Bronchial epithelial cell (primary cell): ENCODE measurements around the gene MEOX1. TPM values are rescaled to one million over a fixed set of nuclear protein-coding genes. Genes with fewer than 3 reads are reported as not detected.

Experiments used
- DNase-seq: peaks from one replicate; pipeline ENCODE4 v3.0.0-alpha.2; 2010; ENCODE audit warnings: low read depth
- FAIRE-seq: peaks from 2 replicates; lab custom pipeline; 2011; peaks lifted over from hg19 to GRCh38; lab: Jason Lieb, UNC
- H3K27me3 ChIP-seq: 2 replicates; pipeline ENCODE4 v1.5.1; 2011; ENCODE audit warnings: low read length; ENCODE audit not compliant: control insufficient read depth, insufficient read depth
- H3K36me3 ChIP-seq: 2 replicates; pipeline ENCODE4 v1.5.1; 2011; ENCODE audit warnings: low read length; ENCODE audit not compliant: control insufficient read depth, insufficient read depth
- H3K4me3 ChIP-seq: 2 replicates; pipeline ENCODE4 v1.5.1; 2011; ENCODE audit warnings: mild to moderate bottlenecking, low read depth, low read length, control low read depth
- CTCF ChIP-seq: IDR thresholded peaks from 2 replicates; pipeline ENCODE4 v1.5.1; 2011; ENCODE audit warnings: mild to moderate bottlenecking, moderate library complexity, low read length, control low read depth, inconsistent platforms; ENCODE audit not compliant: insufficient read depth, severe bottlenecking
- total RNA-seq: library from RNA; depleted of rRNA; stranded (reverse); fragments of >200 nt; gene quantifications from 2 replicates; pipeline ENCODE4 v1.2.1, GENCODE V29; 2014

Gene MEOX1
- total RNA-seq, 1 donor from 2014 or later: not detected

GRCh38 chr17:43659823-43660617 lies 1.7 kb downstream of the MEOX1 start:
- TF ChIP-seq CTCF: no peak
- Histone ChIP-seq H3K36me3 (no peaks in the 10 kb centered on the region), H3K27me3 (peaks cover 2% of the 10 kb centered on the region), H3K4me3 (no peak overlapping the region)
- FAIRE-seq (no peak), DNase-seq (no peak)

GRCh38 chr17:43658900-43659299 lies 2.8 kb downstream of the MEOX1 start:
- H3K36me3 ChIP-seq: no peaks in the 10 kb centered on the region
- TF ChIP-seq CTCF: no peak
- H3K4me3 ChIP-seq: no peak overlapping the region
- no peak for DNase-seq
- no peak for FAIRE-seq
- peaks cover 2% of the 10 kb centered on the region for H3K27me3 ChIP-seq

- Histone ChIP-seq H3K4me3 (no peak overlapping the region), H3K36me3 (no peaks in the 10 kb centered on the region), H3K27me3 (peaks cover 2% of the 10 kb centered on the region)
- DNase-seq (no peak), FAIRE-seq (no peak)
- TF ChIP-seq CTCF: no peak
Measured at GRCh38 chr17:43655693-43656255, 5.9 kb downstream of the MEOX1 start.

GRCh38 chr17:43652124-43652480 lies 9.6 kb downstream of the MEOX1 start:
- peak; percentile 32 for FAIRE-seq
- Histone ChIP-seq H3K4me3 (no peak overlapping the region), H3K27me3 (no peaks in the 10 kb centered on the region), H3K36me3 (no peaks in the 10 kb centered on the region)
- DNase-seq: no peak
- no peak for TF ChIP-seq CTCF

GRCh38 chr17:43650471-43650870 lies 11.3 kb downstream of the MEOX1 start:
- no peaks in the 10 kb centered on the region for H3K27me3 ChIP-seq
- DNase-seq (no peak), FAIRE-seq (peak; percentile 32)
- H3K36me3 ChIP-seq: no peaks in the 10 kb centered on the region
- no peak for TF ChIP-seq CTCF
- H3K4me3 ChIP-seq: no peak overlapping the region
